NCI-H748 treated with DMSO at 0.1 percent for 48 hours (cell line): ENCODE measurements around the gene TRERF1.
"Not testable (repeated sequence)": the region's sequence is repeated elsewhere in the genome, so short reads cannot be mapped to it uniquely, and the experiment has no call there.

ENCODE experiments used
- DNase-seq: peaks from one replicate; lab custom pipeline; 2025; lab: John Stamatoyannopoulos, UW

TRERF1 gene

GRCh38 chr6:42336431-42336830 lies 115.3 kb downstream of the TRERF1 start:
- no peak for DNase-seq

- no peak for DNase-seq
Observed at GRCh38 chr6:42335896-42336295, 115.8 kb downstream of the TRERF1 start.

GRCh38 chr6:42334870-42335269 lies 116.9 kb downstream of the TRERF1 start:
- DNase-seq = no peak

- DNase-seq = no peak
Observed at GRCh38 chr6:42333612-42334011, 118.1 kb downstream of the TRERF1 start.

- no peak for DNase-seq
Observed at GRCh38 chr6:42332916-42333315, 118.8 kb downstream of the TRERF1 start.

GRCh38 chr6:42331019-42331418 lies 120.7 kb downstream of the TRERF1 start:
- DNase-seq = peak; percentile 54

- DNase-seq = peak; percentile 70
Observed at GRCh38 chr6:42326248-42326647, 125.5 kb downstream of the TRERF1 start.

GRCh38 chr6:42324656-42325324 lies 126.9 kb downstream of the TRERF1 start:
- DNase-seq = not testable (repeated sequence)

- no peak for DNase-seq
Observed at GRCh38 chr6:42322676-42323075, 129.1 kb downstream of the TRERF1 start.

GRCh38 chr6:42321976-42322375 lies 129.8 kb downstream of the TRERF1 start:
- no peak for DNase-seq

- DNase-seq = no peak
Observed at GRCh38 chr6:42320762-42321161, 131.0 kb downstream of the TRERF1 start.

GRCh38 chr6:42318480-42318879 lies 133.2 kb downstream of the TRERF1 start:
- no peak for DNase-seq

GRCh38 chr6:42316981-42317380 lies 134.7 kb downstream of the TRERF1 start:
- DNase-seq = no peak

- no peak for DNase-seq
Observed at GRCh38 chr6:42315991-42316970, 135.4 kb downstream of the TRERF1 start.

- DNase-seq = no peak
Observed at GRCh38 chr6:42315259-42315990, 136.3 kb downstream of the TRERF1 start.

GRCh38 chr6:42314571-42315258 lies 137.0 kb downstream of the TRERF1 start:
- DNase-seq = no peak

- no peak for DNase-seq
Observed at GRCh38 chr6:42313941-42314570, 137.7 kb downstream of the TRERF1 start.

GRCh38 chr6:42313038-42313437 lies 138.7 kb downstream of the TRERF1 start:
- no peak for DNase-seq

- no peak for DNase-seq
Observed at GRCh38 chr6:42307141-42307470, 144.6 kb downstream of the TRERF1 start.

GRCh38 chr6:42306439-42307140 lies 145.1 kb downstream of the TRERF1 start:
- no peak for DNase-seq
